Measurements from ENCODE around the gene BMP6. TPM values are rescaled to one million over a fixed set of nuclear protein-coding genes. Genes with fewer than 3 reads are reported as not detected.

The BMP6 gene
- total RNA-seq, 1 donor from 2014 or later, result 234 TPM

- DNase-seq, result no peak
These were observed 22.1 kb downstream of the BMP6 start for GRCh38 chr6:7747901-7748504.

- DNase-seq, result no peak
These were observed 23.6 kb downstream of the BMP6 start for GRCh38 chr6:7749478-7749877.

GRCh38 chr6:7750197-7750596, 24.3 kb downstream of the BMP6 start:
- no peak for DNase-seq

- DNase-seq, result peak; percentile 19
These were observed 32.6 kb downstream of the BMP6 start for GRCh38 chr6:7758456-7758855.

- DNase-seq, result no peak
These were observed 33.4 kb downstream of the BMP6 start for GRCh38 chr6:7759320-7759719.

GRCh38 chr6:7761051-7761450, 35.2 kb downstream of the BMP6 start:
- no peak for DNase-seq

GRCh38 chr6:7762760-7763159, 36.9 kb downstream of the BMP6 start:
- no peak for DNase-seq

GRCh38 chr6:7763881-7764280, 38.0 kb downstream of the BMP6 start:
- no peak for DNase-seq

GRCh38 chr6:7765575-7766325, 39.9 kb downstream of the BMP6 start:
- DNase-seq, result no peak

GRCh38 chr6:7769702-7770101, 43.8 kb downstream of the BMP6 start:
- peak; percentile 44 for DNase-seq

GRCh38 chr6:7770111-7770510, 44.2 kb downstream of the BMP6 start:
- no peak for DNase-seq

- DNase-seq, result no peak
These were observed 44.7 kb downstream of the BMP6 start for GRCh38 chr6:7770601-7771000.

- DNase-seq, result peak; percentile 22
These were observed 47.4 kb downstream of the BMP6 start for GRCh38 chr6:7773322-7773721.

GRCh38 chr6:7773914-7774313, 48.0 kb downstream of the BMP6 start:
- no peak for DNase-seq

GRCh38 chr6:7776509-7776908, 50.6 kb downstream of the BMP6 start:
- no peak for DNase-seq

- peak; percentile 29 for DNase-seq
These were observed 51.2 kb downstream of the BMP6 start for GRCh38 chr6:7777074-7777473.

- no peak for DNase-seq
These were observed 55.3 kb downstream of the BMP6 start for GRCh38 chr6:7781240-7781639.

GRCh38 chr6:7784248-7784647, 58.3 kb downstream of the BMP6 start:
- no peak for DNase-seq

- no peak for DNase-seq
These were observed 58.8 kb downstream of the BMP6 start for GRCh38 chr6:7784706-7785105.

GRCh38 chr6:7785243-7786035, 59.5 kb downstream of the BMP6 start:
- DNase-seq, result no peak

- DNase-seq, result no peak
These were observed 60.3 kb downstream of the BMP6 start for GRCh38 chr6:7786214-7786661.

- no peak for DNase-seq
These were observed 61.3 kb downstream of the BMP6 start for GRCh38 chr6:7787137-7787608.

GRCh38 chr6:7787731-7788130, 61.8 kb downstream of the BMP6 start:
- DNase-seq, result no peak

GRCh38 chr6:7794509-7794908, 68.6 kb downstream of the BMP6 start:
- no peak for DNase-seq
